ENCODE measurements around the gene GLB1L.

GLB1L gene

GRCh38 chr2:219247678-219248642 lies 2.7 kb upstream of the GLB1L start:
- Histone ChIP-seq H3K4me3 (no peak overlapping the region), H3K27ac (peak overlapping the region in 1 of 2 donors; percentile 92)
- TF ChIP-seq CTCF (IDR thresholded peaks at IDR 0.05), result no peak
- DNase-seq (ENCODE audit: low spot score), result no peak

GRCh38 chr2:219246559-219246958 lies 1.3 kb upstream of the GLB1L start:
- TF ChIP-seq CTCF (IDR thresholded peaks at IDR 0.05), result no peak
- DNase-seq (ENCODE audit: low spot score), result no peak
- Histone ChIP-seq H3K4me3 (no peak overlapping the region), H3K27ac (peak overlapping the region in 1 of 2 donors; percentile 97)

GRCh38 chr2:219245899-219246230 lies 621 bp upstream of the GLB1L start:
- Histone ChIP-seq H3K4me3 (peak overlapping the region; percentile 92), H3K27ac (peak overlapping the region; percentile 95 to 97)
- no peak for TF ChIP-seq CTCF (IDR thresholded peaks at IDR 0.05)
- DNase-seq (ENCODE audit: low spot score), result no peak

GRCh38 chr2:219244789-219245147 lies 476 bp downstream of the GLB1L start:
- Histone ChIP-seq H3K27ac (peak overlapping the region; percentile 95 to 97), H3K4me3 (peak overlapping the region; percentile 92)
- no peak for TF ChIP-seq CTCF (IDR thresholded peaks at IDR 0.05)
- DNase-seq (ENCODE audit: low spot score), result no peak

GRCh38 chr2:219243291-219243761 lies 1.9 kb downstream of the GLB1L start:
- DNase-seq (ENCODE audit: low spot score), result no peak
- H3K4me3 ChIP-seq, result no peak overlapping the region
- no peak overlapping the region for H3K27ac ChIP-seq

GRCh38 chr2:219234331-219234730 lies 10.9 kb downstream of the GLB1L start:
- H3K27ac ChIP-seq, result no peak overlapping the region
- DNase-seq (ENCODE audit: low spot score), result no peak
- TF ChIP-seq CTCF (IDR thresholded peaks at IDR 0.05), result no peak
- H3K4me3 ChIP-seq, result no peak overlapping the region

More at GRCh38 chr2:219243291-219243761, 1.9 kb downstream of the GLB1L start:
- TF ChIP-seq CTCF (IDR thresholded peaks at IDR 0.05), result no peak

- TF ChIP-seq CTCF (IDR thresholded peaks at IDR 0.05), result no peak
- H3K27ac ChIP-seq, result peak overlapping the region; percentile 91 to 96
- peak overlapping the region; percentile 86 for H3K4me3 ChIP-seq
- no peak for DNase-seq (ENCODE audit: low spot score)
These were observed 15.1 kb downstream of the GLB1L start for GRCh38 chr2:219230059-219230540.
